ENCODE data around the gene HIVEP3.

HIVEP3 gene

GRCh38 chr1:41733021-41733420, 185.7 kb downstream of the HIVEP3 start:
- no peak for DNase-seq (ENCODE audit: low spot score)

- no peak for DNase-seq (ENCODE audit: low spot score)
These were observed 187.1 kb downstream of the HIVEP3 start for GRCh38 chr1:41731516-41732030.

GRCh38 chr1:41730806-41731205, 187.9 kb downstream of the HIVEP3 start:
- DNase-seq (ENCODE audit: low spot score) = no peak

- no peak for DNase-seq (ENCODE audit: low spot score)
These were observed 190.1 kb downstream of the HIVEP3 start for GRCh38 chr1:41728403-41729202.

- DNase-seq (ENCODE audit: low spot score) = no peak
These were observed 191.0 kb downstream of the HIVEP3 start for GRCh38 chr1:41727749-41728115.

- peak; percentile 40 for DNase-seq (ENCODE audit: low spot score)
These were observed 191.6 kb downstream of the HIVEP3 start for GRCh38 chr1:41726899-41727748.

GRCh38 chr1:41726292-41726691, 192.4 kb downstream of the HIVEP3 start:
- no peak for DNase-seq (ENCODE audit: low spot score)

- DNase-seq (ENCODE audit: low spot score) = no peak
These were observed 193.8 kb downstream of the HIVEP3 start for GRCh38 chr1:41724926-41725325.

GRCh38 chr1:41724248-41724647, 194.5 kb downstream of the HIVEP3 start:
- DNase-seq (ENCODE audit: low spot score) = no peak

GRCh38 chr1:41723786-41724185, 194.9 kb downstream of the HIVEP3 start:
- DNase-seq (ENCODE audit: low spot score) = no peak

- DNase-seq (ENCODE audit: low spot score) = no peak
These were observed 196.5 kb downstream of the HIVEP3 start for GRCh38 chr1:41722184-41722583.

GRCh38 chr1:41720861-41721410, 197.8 kb downstream of the HIVEP3 start:
- no peak for DNase-seq (ENCODE audit: low spot score)

GRCh38 chr1:41719590-41719989, 199.1 kb downstream of the HIVEP3 start:
- no peak for DNase-seq (ENCODE audit: low spot score)

GRCh38 chr1:41719128-41719527, 199.6 kb downstream of the HIVEP3 start:
- DNase-seq (ENCODE audit: low spot score) = no peak

GRCh38 chr1:41718497-41718896, 200.2 kb downstream of the HIVEP3 start:
- no peak for DNase-seq (ENCODE audit: low spot score)

- DNase-seq (ENCODE audit: low spot score) = no peak
These were observed 202.3 kb downstream of the HIVEP3 start for GRCh38 chr1:41716188-41717130.

GRCh38 chr1:41715441-41716095, 203.2 kb downstream of the HIVEP3 start:
- DNase-seq (ENCODE audit: low spot score) = no peak

- no peak for DNase-seq (ENCODE audit: low spot score)
These were observed 203.9 kb downstream of the HIVEP3 start for GRCh38 chr1:41714638-41715389.

GRCh38 chr1:41713557-41714327, 205.0 kb downstream of the HIVEP3 start:
- DNase-seq (ENCODE audit: low spot score) = no peak
